GM19468 (cell line): ENCODE data around the gene FAM180A.
"Not testable (repeated sequence)": the region's sequence is repeated elsewhere in the genome, so short reads cannot be mapped to it uniquely, and the experiment has no call there.

Experiments
- ATAC-seq: cut with Tn5 transposase; IDR thresholded peaks from one replicate; pipeline ENCODE4 v1.9.1; 2021; ENCODE audit warnings: mild to moderate bottlenecking, moderate library complexity, moderate number of reproducible peaks; ENCODE audit not compliant: unreplicated experiment; ENCODE audit errors: extremely low read depth

Gene FAM180A

GRCh38 chr7:135716677-135717238 lies 31.9 kb downstream of the FAM180A start:
- ATAC-seq = no peak

- no peak for ATAC-seq
These were observed 32.9 kb downstream of the FAM180A start for GRCh38 chr7:135715673-135716072.

GRCh38 chr7:135715055-135715522 lies 33.5 kb downstream of the FAM180A start:
- ATAC-seq = no peak

- ATAC-seq = no peak
These were observed 34.0 kb downstream of the FAM180A start for GRCh38 chr7:135714534-135715009.

- ATAC-seq = no peak
These were observed 34.7 kb downstream of the FAM180A start for GRCh38 chr7:135713836-135714470.

- no peak for ATAC-seq
These were observed 35.8 kb downstream of the FAM180A start for GRCh38 chr7:135712796-135713195.

GRCh38 chr7:135712182-135712782 lies 36.3 kb downstream of the FAM180A start:
- ATAC-seq = no peak

- ATAC-seq = no peak
These were observed 37.5 kb downstream of the FAM180A start for GRCh38 chr7:135711139-135711469.

- ATAC-seq = no peak
These were observed 38.0 kb downstream of the FAM180A start for GRCh38 chr7:135710417-135711138.

GRCh38 chr7:135709508-135709907 lies 39.1 kb downstream of the FAM180A start:
- ATAC-seq = no peak

- no peak for ATAC-seq
These were observed 40.6 kb downstream of the FAM180A start for GRCh38 chr7:135708041-135708440.

- no peak for ATAC-seq
These were observed 41.0 kb downstream of the FAM180A start for GRCh38 chr7:135707570-135707966.

- no peak for ATAC-seq
These were observed 41.6 kb downstream of the FAM180A start for GRCh38 chr7:135706858-135707569.

- ATAC-seq = no peak
These were observed 42.4 kb downstream of the FAM180A start for GRCh38 chr7:135706038-135706742.

GRCh38 chr7:135704698-135705097 lies 43.9 kb downstream of the FAM180A start:
- ATAC-seq = no peak

GRCh38 chr7:135704074-135704473 lies 44.5 kb downstream of the FAM180A start:
- ATAC-seq = no peak

- no peak for ATAC-seq
These were observed 51.1 kb downstream of the FAM180A start for GRCh38 chr7:135697276-135698049.

GRCh38 chr7:135693558-135693957 lies 55.1 kb downstream of the FAM180A start:
- no peak for ATAC-seq

- not testable (repeated sequence) for ATAC-seq
These were observed 56.0 kb downstream of the FAM180A start for GRCh38 chr7:135692606-135693005.
